RWPE2 (cell line): ENCODE measurements around the gene RIMS1.

Source experiments
- ATAC-seq: fragments of 200-7000 bp; cut with Tn5 transposase; 3 replicates; pipeline ENCODE4 v1.9.1; 2021; ENCODE audit warnings: low read depth
- DNase-seq: peaks from one replicate; pipeline ENCODE4 v3.0.0-alpha.2; 2020; ENCODE audit warnings: low spot score
- H3K27ac ChIP-seq: fragments of 450-650 bp; 2 replicates; pipeline ENCODE4 v1.5.1; 2017; ENCODE audit warnings: mild to moderate bottlenecking; ENCODE audit not compliant: poor library complexity, severe bottlenecking
- H3K27me3 ChIP-seq: fragments of 250-450 bp; sonication (Bioruptor Pico); 2 replicates; pipeline ENCODE4 v1.5.1; 2021; ENCODE audit warnings: mild to moderate bottlenecking, moderate library complexity; ENCODE audit not compliant: insufficient read depth, poor library complexity, severe bottlenecking
- H3K36me3 ChIP-seq: fragments of 250-450 bp; sonication (Bioruptor Pico); 2 replicates; pipeline ENCODE4 v1.5.1; 2020; ENCODE audit warnings: low read depth, mild to moderate bottlenecking, moderate library complexity
- H3K4me1 ChIP-seq: fragments of 250-450 bp; sonication (Bioruptor Pico); 2 replicates; pipeline ENCODE4 v1.5.1; 2021; ENCODE audit warnings: mild to moderate bottlenecking, moderate library complexity; ENCODE audit not compliant: insufficient read depth, poor library complexity, severe bottlenecking
- H3K4me3 ChIP-seq: fragments of 250-450 bp; sonication (Bioruptor Pico); 2 replicates; pipeline ENCODE4 v1.5.1; 2021; ENCODE audit warnings: mild to moderate bottlenecking, moderate library complexity; ENCODE audit not compliant: severe bottlenecking
- H3K9me3 ChIP-seq: fragments of 250-450 bp; sonication (Bioruptor Pico); 2 replicates; pipeline ENCODE4 v1.5.1; 2021; ENCODE audit warnings: mild to moderate bottlenecking, moderate library complexity; ENCODE audit not compliant: severe bottlenecking
- CTCF ChIP-seq: fragments of 450-650 bp; IDR thresholded peaks from one replicate; pipeline ENCODE4 v1.5.1; 2017; ENCODE audit warnings: mild to moderate bottlenecking, moderate library complexity; ENCODE audit not compliant: poor library complexity, severe bottlenecking

RIMS1 gene

GRCh38 chr6:71977884-71978283, 91.5 kb downstream of the RIMS1 start:
- Histone ChIP-seq H3K4me1 (no peaks in the 10 kb centered on the region), H3K27me3 (no peaks in the 10 kb centered on the region), H3K36me3 (no peaks in the 10 kb centered on the region), H3K27ac (no peak overlapping the region), H3K9me3 (no peaks in the 10 kb centered on the region), H3K4me3 (no peak overlapping the region)
- no peak for TF ChIP-seq CTCF
- DNase-seq (no peak), ATAC-seq (no peak)

DNA sequence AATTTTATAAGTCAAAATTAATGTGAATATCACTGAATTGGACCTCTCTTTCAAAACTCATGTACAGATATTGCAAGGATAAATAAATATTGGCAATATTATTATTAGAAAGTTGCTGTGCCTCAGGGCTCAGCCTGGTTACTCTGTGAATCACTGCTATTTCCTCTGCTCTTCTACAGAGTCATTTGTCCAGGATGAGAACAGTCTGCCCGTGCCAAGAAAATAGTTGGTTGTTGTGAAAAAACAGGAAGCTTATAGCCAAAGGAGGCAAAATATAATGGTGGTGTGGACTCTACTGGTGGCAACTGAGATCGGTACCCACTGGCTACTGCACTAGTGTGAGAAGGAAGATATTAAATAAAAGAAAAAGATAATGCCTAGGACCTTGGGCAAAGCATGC, 93.6 kb downstream of the RIMS1 start:
- ATAC-seq, result peak; percentile 41; the same call in 1 of the 3 replicates
- Histone ChIP-seq H3K27ac (no peak overlapping the region), H3K36me3 (no peaks in the 10 kb centered on the region), H3K4me3 (no peak overlapping the region), H3K27me3 (no peaks in the 10 kb centered on the region), H3K4me1 (no peaks in the 10 kb centered on the region), H3K9me3 (no peaks in the 10 kb centered on the region)
- DNase-seq, result no peak
- TF ChIP-seq CTCF, result no peak

DNA sequence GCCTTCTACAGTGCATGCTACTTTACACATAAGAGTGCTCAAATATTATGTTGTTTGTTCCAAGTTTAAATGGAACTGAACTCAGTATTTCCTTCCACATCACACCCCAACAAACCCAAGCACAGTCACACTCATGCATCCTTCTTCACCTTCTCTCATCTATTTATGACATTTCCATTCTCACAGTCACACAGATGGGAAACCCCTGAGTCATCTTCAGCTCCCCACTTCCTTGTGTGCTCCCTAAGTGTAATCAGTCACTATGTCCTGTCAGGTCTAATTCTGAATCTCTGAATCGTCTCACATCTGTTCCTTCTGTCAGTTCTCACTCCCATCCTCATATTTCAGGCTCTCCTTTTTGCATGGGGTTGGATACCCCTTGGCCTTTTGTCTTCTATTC, 96.0 kb downstream of the RIMS1 start:
- ATAC-seq (no peak), DNase-seq (no peak)
- H3K27me3 ChIP-seq, result peaks cover 3% of the 10 kb centered on the region
- no peak for TF ChIP-seq CTCF
- H3K9me3 ChIP-seq, result no peaks in the 10 kb centered on the region
- no peak overlapping the region for H3K27ac ChIP-seq
- no peaks in the 10 kb centered on the region for H3K36me3 ChIP-seq
- no peak overlapping the region for H3K4me3 ChIP-seq
- no peaks in the 10 kb centered on the region for H3K4me1 ChIP-seq

GRCh38 chr6:71983131-71983530, 96.8 kb downstream of the RIMS1 start:
- ATAC-seq, result no peak
- Histone ChIP-seq H3K27ac (no peak overlapping the region), H3K9me3 (no peaks in the 10 kb centered on the region), H3K4me1 (no peaks in the 10 kb centered on the region), H3K27me3 (peaks cover 3% of the 10 kb centered on the region), H3K36me3 (no peaks in the 10 kb centered on the region), H3K4me3 (no peak overlapping the region)
- no peak for DNase-seq
- no peak for TF ChIP-seq CTCF

DNA sequence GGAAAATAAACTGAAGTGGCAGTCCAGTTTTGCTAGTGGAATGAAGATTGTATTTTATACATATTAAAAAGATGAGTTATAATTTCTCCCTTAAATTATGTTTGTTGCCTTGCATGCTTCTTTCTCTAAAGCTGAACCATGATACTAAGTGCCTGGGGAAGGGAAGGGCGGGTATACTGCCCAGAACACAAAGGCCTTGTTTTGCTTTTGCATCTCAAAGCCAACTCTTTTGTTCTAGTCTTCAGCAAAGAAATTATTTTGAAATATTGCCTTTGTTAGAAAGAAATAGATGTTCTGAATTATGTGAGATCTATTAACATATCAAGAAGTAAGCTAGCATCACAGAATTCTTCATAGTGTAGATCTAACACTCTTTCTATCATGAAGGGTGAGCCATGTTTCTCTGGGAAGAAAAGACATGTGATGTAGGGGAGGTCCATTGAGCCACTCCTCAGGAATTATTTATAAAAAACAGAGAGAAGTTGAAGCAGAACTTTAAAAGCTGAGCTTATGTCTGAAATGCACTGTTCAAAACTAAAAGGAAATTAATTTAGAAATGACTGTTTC, 108.4 kb downstream of the RIMS1 start:
- no peaks in the 10 kb centered on the region for H3K9me3 ChIP-seq
- no peaks in the 10 kb centered on the region for H3K4me1 ChIP-seq
- H3K27me3 ChIP-seq, result no peaks in the 10 kb centered on the region
- no peak for DNase-seq
- H3K36me3 ChIP-seq, result no peaks in the 10 kb centered on the region
- H3K4me3 ChIP-seq, result no peak overlapping the region
- H3K27ac ChIP-seq, result no peak overlapping the region
- TF ChIP-seq CTCF, result no peak
- no peak for ATAC-seq
